K562 (cell line): Measurements from ENCODE around the gene DYNC1H1. TPM values are rescaled to one million over a fixed set of nuclear protein-coding genes. Genes with fewer than 3 reads are reported as not detected.

ENCODE experiments used
- ADNP ChIP-seq: fragments of 200-800 bp; sonication (Bioruptor generic); IDR thresholded peaks from 2 replicates; pipeline ENCODE4 v1.6.1; 2016; ENCODE audit warnings: missing genetic modification characterization, missing compliant biosample characterization
- BCOR ChIP-seq: fragments of 450-650 bp; IDR thresholded peaks from 2 replicates; pipeline ENCODE4 v1.6.1; 2016
- FOXA3 ChIP-seq, 2 experiments: fragments of 450-650 bp in 1 of 2; sonication (generic) in 1 of 2; formaldehyde crosslinking; IDR thresholded peaks in 1 of 2; conservative IDR thresholded peaks in 1 of 2; 2 replicates each; pipeline versions ENCODE4 v1.4.0 to v1.8.0; 2020 to 2022; ENCODE audit warnings: mild to moderate bottlenecking in 2 of 2, missing genetic modification reagents in 1 of 2
- HDAC2 ChIP-seq: fragments of 450-650 bp; IDR thresholded peaks from 2 replicates; pipeline ENCODE4 v1.6.1; 2016; ENCODE audit warnings: mild to moderate bottlenecking
- L3MBTL2 ChIP-seq: fragments of 450-650 bp; IDR thresholded peaks from 2 replicates; pipeline ENCODE4 v1.6.1; 2016; ENCODE audit warnings: mild to moderate bottlenecking, moderate library complexity
- MEF2D ChIP-seq: conservative IDR thresholded peaks from 2 replicates; pipeline ENCODE4 v1.6.1; 2016; ENCODE audit warnings: low read depth, missing genetic modification characterization, missing compliant biosample characterization
- NR2C1 ChIP-seq, 2 experiments: fragments of 450-650 bp; IDR thresholded peaks; 2 replicates each; pipeline ENCODE4 v1.6.1; 2017; ENCODE audit warnings: mild to moderate bottlenecking in 2 of 2, antibody characterized with exemption in 1 of 2, inconsistent platforms in 1 of 2, missing compliant biosample characterization in 1 of 2, missing genetic modification characterization in 1 of 2
- RHOXF2B ChIP-seq: fragments of 250-450 bp; sonication (Bioruptor Pico); conservative IDR thresholded peaks from 2 replicates; pipeline ENCODE4 v1.5.1; 2021
- SRSF7 ChIP-seq: fragments of 200-400 bp; formaldehyde crosslinking; optimal IDR thresholded peaks from 2 replicates; pipeline ENCODE3; 2017; ENCODE audit warnings: mild to moderate bottlenecking, low read depth, low read length
- TARDBP ChIP-seq: fragments of 450-650 bp; IDR thresholded peaks from 2 replicates; pipeline ENCODE4 v1.6.1; 2016
- ZNF274 ChIP-seq: IDR thresholded peaks from 2 replicates; pipeline ENCODE4 v1.6.1; 2011; ENCODE audit warnings: low read depth, mild to moderate bottlenecking, low read length, moderate library complexity, borderline replicate concordance
- polyA plus RNA-seq, 8 experiments: library from polyadenylated mRNA; depleted of rRNA in 4 of 8; stranded (reverse) in 5 of 8; unstranded in 3 of 8; fragments of >200 nt; fragmentation: Nextera tagmentation in 2 of 8; fragmentation: Illumina TruSeq in 1 of 8; extraction: Ambion mirVana in 2 of 8; extraction: Trizol in 1 of 8; gene quantifications; 2 replicates each; pipeline versions ENCODE4 v1.2.1 to v1.2.3, GENCODE V29; 2011 to 2014; ENCODE audit warnings: inconsistent platforms in 1 of 8, missing spikeins in 1 of 8
- total RNA-seq, 7 experiments: library from RNA; depleted of rRNA in 6 of 7; stranded (reverse); fragments of >200 nt in 6 of 7; fragmentation: Illumina TruSeq in 2 of 7; extraction: Trizol in 2 of 7; gene quantifications; 2 replicates each; pipeline versions ENCODE4 v1.2.1 to v1.2.3, GENCODE V29; 2011 to 2021; ENCODE audit warnings: low replicate concordance in 1 of 7
- TF ChIP-seq, protein P1 (sequence below): IDR thresholded peaks from 2 replicates; pipeline ENCODE4 v1.6.1; 2011; ENCODE audit not compliant: insufficient read length; ENCODE audit errors: extremely low read depth
- TF ChIP-seq, protein P2 (sequence below): fragments of 200-600 bp; sonication (generic); IDR thresholded peaks from one replicate; pipeline ENCODE4 v1.6.1; 2012; ENCODE audit warnings: mild to moderate bottlenecking, low read depth, low read length, inconsistent platforms
- TF ChIP-seq, protein P3 (sequence below): sonication (generic); formaldehyde crosslinking; IDR thresholded peaks from 2 replicates; pipeline ENCODE4 v1.9.0; 2022; ENCODE audit warnings: mild to moderate bottlenecking, missing genetic modification reagents

DYNC1H1 gene
- total and polyA plus RNA-seq, 9 of the 15 experiments (the other 6 are each of a cell fraction or from before 2014, with no cell fraction given), result 31.9 to 335 (median 115) TPM

DNA sequence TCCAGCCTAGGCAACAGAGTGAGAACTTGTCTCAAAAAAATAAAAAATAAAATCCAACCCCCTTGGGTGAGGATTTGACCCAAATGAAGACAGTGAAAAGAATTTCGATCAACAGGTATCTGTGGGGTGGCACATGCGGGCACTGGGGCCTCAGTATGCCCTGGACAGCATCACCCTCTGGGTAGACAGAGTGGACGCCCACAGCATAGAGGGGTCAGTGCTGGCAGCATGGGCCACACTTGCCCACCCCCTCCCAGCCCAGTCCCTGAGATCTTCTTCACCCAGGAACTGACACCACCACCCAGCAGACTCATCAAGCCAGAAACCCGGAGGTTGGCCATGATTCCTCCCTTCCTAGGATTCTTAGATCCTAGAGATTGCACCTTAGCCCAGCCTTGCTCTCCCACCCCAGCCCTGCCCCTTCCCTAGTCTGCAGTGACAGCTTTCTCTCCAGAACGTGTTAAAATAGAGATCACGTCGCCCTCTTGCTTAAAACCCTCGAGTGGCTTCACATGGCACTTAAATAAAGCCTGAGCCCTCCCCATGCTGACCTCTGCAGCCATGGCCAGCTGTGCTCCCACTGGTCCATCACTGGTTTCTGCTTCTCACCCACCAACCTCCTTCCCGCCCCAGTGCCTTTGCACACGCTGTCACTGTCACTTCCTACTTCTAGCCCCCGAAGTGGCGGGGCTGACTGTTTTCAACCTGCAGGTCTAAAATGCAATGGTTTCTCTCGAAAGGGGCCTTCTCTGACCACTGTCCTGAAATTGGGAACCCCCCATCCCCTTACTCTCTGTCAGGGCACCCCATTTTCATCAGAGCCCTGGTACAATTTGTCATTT lies 26.2 kb upstream of the DYNC1H1 start (continued):
- TF ChIP-seq, protein P1, sequence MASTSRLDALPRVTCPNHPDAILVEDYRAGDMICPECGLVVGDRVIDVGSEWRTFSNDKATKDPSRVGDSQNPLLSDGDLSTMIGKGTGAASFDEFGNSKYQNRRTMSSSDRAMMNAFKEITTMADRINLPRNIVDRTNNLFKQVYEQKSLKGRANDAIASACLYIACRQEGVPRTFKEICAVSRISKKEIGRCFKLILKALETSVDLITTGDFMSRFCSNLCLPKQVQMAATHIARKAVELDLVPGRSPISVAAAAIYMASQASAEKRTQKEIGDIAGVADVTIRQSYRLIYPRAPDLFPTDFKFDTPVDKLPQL, result no peak
- TF ChIP-seq FOXA3 (CRISPR knock-in tag; conservative IDR thresholded peaks at IDR 0.05 in 1 of 2, IDR thresholded peaks at IDR 0.05 in 1 of 2) (no peak), NR2C1 (IDR thresholded peaks at IDR 0.05) (no peak), NR2C1 (tag; IDR thresholded peaks at IDR 0.05) (no peak), RHOXF2B (CRISPR knock-in tag) (no peak), SRSF7 (no peak), L3MBTL2 (no peak), TARDBP (no peak), MEF2D (tag) (no peak), ADNP (tag) (0 out of 2 replicates have a peak, but pooled peaks have one; percentile 57), ZNF274 (no peak), HDAC2 (peak; percentile 38; the same call in 1 of the 2 replicates), BCOR (peak; percentile 96)
- TF ChIP-seq, protein P2, sequence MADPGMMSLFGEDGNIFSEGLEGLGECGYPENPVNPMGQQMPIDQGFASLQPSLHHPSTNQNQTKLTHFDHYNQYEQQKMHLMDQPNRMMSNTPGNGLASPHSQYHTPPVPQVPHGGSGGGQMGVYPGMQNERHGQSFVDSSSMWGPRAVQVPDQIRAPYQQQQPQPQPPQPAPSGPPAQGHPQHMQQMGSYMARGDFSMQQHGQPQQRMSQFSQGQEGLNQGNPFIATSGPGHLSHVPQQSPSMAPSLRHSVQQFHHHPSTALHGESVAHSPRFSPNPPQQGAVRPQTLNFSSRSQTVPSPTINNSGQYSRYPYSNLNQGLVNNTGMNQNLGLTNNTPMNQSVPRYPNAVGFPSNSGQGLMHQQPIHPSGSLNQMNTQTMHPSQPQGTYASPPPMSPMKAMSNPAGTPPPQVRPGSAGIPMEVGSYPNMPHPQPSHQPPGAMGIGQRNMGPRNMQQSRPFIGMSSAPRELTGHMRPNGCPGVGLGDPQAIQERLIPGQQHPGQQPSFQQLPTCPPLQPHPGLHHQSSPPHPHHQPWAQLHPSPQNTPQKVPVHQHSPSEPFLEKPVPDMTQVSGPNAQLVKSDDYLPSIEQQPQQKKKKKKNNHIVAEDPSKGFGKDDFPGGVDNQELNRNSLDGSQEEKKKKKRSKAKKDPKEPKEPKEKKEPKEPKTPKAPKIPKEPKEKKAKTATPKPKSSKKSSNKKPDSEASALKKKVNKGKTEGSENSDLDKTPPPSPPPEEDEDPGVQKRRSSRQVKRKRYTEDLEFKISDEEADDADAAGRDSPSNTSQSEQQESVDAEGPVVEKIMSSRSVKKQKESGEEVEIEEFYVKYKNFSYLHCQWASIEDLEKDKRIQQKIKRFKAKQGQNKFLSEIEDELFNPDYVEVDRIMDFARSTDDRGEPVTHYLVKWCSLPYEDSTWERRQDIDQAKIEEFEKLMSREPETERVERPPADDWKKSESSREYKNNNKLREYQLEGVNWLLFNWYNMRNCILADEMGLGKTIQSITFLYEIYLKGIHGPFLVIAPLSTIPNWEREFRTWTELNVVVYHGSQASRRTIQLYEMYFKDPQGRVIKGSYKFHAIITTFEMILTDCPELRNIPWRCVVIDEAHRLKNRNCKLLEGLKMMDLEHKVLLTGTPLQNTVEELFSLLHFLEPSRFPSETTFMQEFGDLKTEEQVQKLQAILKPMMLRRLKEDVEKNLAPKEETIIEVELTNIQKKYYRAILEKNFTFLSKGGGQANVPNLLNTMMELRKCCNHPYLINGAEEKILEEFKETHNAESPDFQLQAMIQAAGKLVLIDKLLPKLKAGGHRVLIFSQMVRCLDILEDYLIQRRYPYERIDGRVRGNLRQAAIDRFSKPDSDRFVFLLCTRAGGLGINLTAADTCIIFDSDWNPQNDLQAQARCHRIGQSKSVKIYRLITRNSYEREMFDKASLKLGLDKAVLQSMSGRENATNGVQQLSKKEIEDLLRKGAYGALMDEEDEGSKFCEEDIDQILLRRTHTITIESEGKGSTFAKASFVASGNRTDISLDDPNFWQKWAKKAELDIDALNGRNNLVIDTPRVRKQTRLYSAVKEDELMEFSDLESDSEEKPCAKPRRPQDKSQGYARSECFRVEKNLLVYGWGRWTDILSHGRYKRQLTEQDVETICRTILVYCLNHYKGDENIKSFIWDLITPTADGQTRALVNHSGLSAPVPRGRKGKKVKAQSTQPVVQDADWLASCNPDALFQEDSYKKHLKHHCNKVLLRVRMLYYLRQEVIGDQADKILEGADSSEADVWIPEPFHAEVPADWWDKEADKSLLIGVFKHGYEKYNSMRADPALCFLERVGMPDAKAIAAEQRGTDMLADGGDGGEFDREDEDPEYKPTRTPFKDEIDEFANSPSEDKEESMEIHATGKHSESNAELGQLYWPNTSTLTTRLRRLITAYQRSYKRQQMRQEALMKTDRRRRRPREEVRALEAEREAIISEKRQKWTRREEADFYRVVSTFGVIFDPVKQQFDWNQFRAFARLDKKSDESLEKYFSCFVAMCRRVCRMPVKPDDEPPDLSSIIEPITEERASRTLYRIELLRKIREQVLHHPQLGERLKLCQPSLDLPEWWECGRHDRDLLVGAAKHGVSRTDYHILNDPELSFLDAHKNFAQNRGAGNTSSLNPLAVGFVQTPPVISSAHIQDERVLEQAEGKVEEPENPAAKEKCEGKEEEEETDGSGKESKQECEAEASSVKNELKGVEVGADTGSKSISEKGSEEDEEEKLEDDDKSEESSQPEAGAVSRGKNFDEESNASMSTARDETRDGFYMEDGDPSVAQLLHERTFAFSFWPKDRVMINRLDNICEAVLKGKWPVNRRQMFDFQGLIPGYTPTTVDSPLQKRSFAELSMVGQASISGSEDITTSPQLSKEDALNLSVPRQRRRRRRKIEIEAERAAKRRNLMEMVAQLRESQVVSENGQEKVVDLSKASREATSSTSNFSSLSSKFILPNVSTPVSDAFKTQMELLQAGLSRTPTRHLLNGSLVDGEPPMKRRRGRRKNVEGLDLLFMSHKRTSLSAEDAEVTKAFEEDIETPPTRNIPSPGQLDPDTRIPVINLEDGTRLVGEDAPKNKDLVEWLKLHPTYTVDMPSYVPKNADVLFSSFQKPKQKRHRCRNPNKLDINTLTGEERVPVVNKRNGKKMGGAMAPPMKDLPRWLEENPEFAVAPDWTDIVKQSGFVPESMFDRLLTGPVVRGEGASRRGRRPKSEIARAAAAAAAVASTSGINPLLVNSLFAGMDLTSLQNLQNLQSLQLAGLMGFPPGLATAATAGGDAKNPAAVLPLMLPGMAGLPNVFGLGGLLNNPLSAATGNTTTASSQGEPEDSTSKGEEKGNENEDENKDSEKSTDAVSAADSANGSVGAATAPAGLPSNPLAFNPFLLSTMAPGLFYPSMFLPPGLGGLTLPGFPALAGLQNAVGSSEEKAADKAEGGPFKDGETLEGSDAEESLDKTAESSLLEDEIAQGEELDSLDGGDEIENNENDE, result no peak
- TF ChIP-seq, protein P3, sequence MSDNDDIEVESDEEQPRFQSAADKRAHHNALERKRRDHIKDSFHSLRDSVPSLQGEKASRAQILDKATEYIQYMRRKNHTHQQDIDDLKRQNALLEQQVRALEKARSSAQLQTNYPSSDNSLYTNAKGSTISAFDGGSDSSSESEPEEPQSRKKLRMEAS (CRISPR knock-in tag), result no peak
